DOHH2 (cell line): ENCODE results near the gene RAB3GAP1.

Experiments used
- H3F3A ChIP-seq: fragments of 200-600 bp; sonication (generic), shearing (Covaris generic); 2 replicates; pipeline ENCODE4 v1.6.0; 2016; ENCODE audit warnings: antibody characterized with exemption, mild to moderate bottlenecking; ENCODE audit not compliant: control insufficient read depth, insufficient read depth
- H3K27ac ChIP-seq: fragments of 200-600 bp; sonication (generic); 2 replicates; pipeline ENCODE4 v1.5.1; 2014; ENCODE audit warnings: low read depth, mild to moderate bottlenecking, low read length, moderate library complexity
- H3K27me3 ChIP-seq: fragments of 200-600 bp; sonication (generic); 2 replicates; pipeline ENCODE4 v1.6.1; 2014; ENCODE audit warnings: mild to moderate bottlenecking, low read length, mixed read lengths; ENCODE audit not compliant: control insufficient read depth
- H3K36me3 ChIP-seq: fragments of 200-600 bp; sonication (generic); 2 replicates; pipeline ENCODE4 v1.6.1; 2014; ENCODE audit warnings: mild to moderate bottlenecking, low read length, moderate library complexity, mixed read lengths; ENCODE audit not compliant: control insufficient read depth
- H3K4me1 ChIP-seq: fragments of 200-600 bp; sonication (generic); 2 replicates; pipeline ENCODE4 v1.6.1; 2014; ENCODE audit warnings: mild to moderate bottlenecking, low read length, mixed read lengths; ENCODE audit not compliant: control insufficient read depth
- H3K4me2 ChIP-seq: fragments of 200-600 bp; sonication (generic); 2 replicates; pipeline ENCODE4 v1.6.0; 2014; ENCODE audit warnings: mild to moderate bottlenecking, low read length, moderate library complexity
- H3K4me3 ChIP-seq: fragments of 200-600 bp; sonication (generic); 2 replicates; pipeline ENCODE4 v1.5.1; 2014; ENCODE audit warnings: mild to moderate bottlenecking, low read length, mixed read lengths
- H3K79me2 ChIP-seq: fragments of 200-600 bp; sonication (generic); 2 replicates; pipeline ENCODE4 v1.6.1; 2014; ENCODE audit warnings: mild to moderate bottlenecking, low read length, mixed read lengths; ENCODE audit not compliant: control insufficient read depth
- H3K9me2 ChIP-seq: fragments of 200-600 bp; sonication (generic); replicated peaks from 2 replicates; pipeline ENCODE4 v1.6.1; 2014; ENCODE audit warnings: mild to moderate bottlenecking, low read length, mixed read lengths; ENCODE audit not compliant: control insufficient read depth
- H3K9me3 ChIP-seq: fragments of 200-600 bp; sonication (generic); 2 replicates; pipeline ENCODE4 v1.6.1; 2014; ENCODE audit warnings: antibody characterized with exemption, low read length, mixed read lengths; ENCODE audit not compliant: control insufficient read depth, insufficient read depth
- H4K20me1 ChIP-seq: fragments of 200-600 bp; sonication (generic); 2 replicates; pipeline ENCODE4 v1.6.0; 2014; ENCODE audit warnings: low read depth, mild to moderate bottlenecking, antibody characterized with exemption, low read length, moderate library complexity; ENCODE audit not compliant: control insufficient read depth, insufficient read depth
- CTCF ChIP-seq: fragments of 200-600 bp; sonication (generic); IDR thresholded peaks from one replicate; pipeline ENCODE4 v1.5.1; 2014; ENCODE audit warnings: antibody characterized with exemption, mild to moderate bottlenecking, low read depth, low read length; ENCODE audit not compliant: poor library complexity, severe bottlenecking
- EZH2phosphoT487 ChIP-seq: fragments of 200-600 bp; sonication (generic); IDR thresholded peaks from 2 replicates; pipeline ENCODE4 v1.6.1; 2017; ENCODE audit warnings: borderline replicate concordance, mild to moderate bottlenecking, antibody characterized with exemption, low read length, moderate library complexity, mixed read lengths

Gene RAB3GAP1

GRCh38 chr2:135152361-135152760 lies 100.3 kb downstream of the RAB3GAP1 start:
- Histone ChIP-seq H3K79me2 (no peaks in the 10 kb centered on the region), H3K36me3 (peaks cover 75% of the 10 kb centered on the region), H3K4me3 (no peak overlapping the region)

GRCh38 chr2:135154962-135155361 lies 102.9 kb downstream of the RAB3GAP1 start:
- no peaks in the 10 kb centered on the region for H4K20me1 ChIP-seq
- no peaks in the 10 kb centered on the region for H3F3A ChIP-seq
- H3K4me1 ChIP-seq: peaks cover 10% of the 10 kb centered on the region
- no peak overlapping the region for H3K4me3 ChIP-seq
- H3K36me3 ChIP-seq: peaks cover 92% of the 10 kb centered on the region
- no peak overlapping the region for H3K4me2 ChIP-seq
- H3K9me2 ChIP-seq: no peaks in the 10 kb centered on the region
- no peak overlapping the region for H3K27ac ChIP-seq
- no peaks in the 10 kb centered on the region for H3K27me3 ChIP-seq
- no peaks in the 10 kb centered on the region for H3K79me2 ChIP-seq
- no peaks in the 10 kb centered on the region for H3K9me3 ChIP-seq
- TF ChIP-seq EZH2phosphoT487 (no peak), CTCF (no peak)

More at GRCh38 chr2:135152361-135152760, 100.3 kb downstream of the RAB3GAP1 start:
- Histone ChIP-seq H3K9me3 (no peaks in the 10 kb centered on the region), H3K4me1 (peaks cover 10% of the 10 kb centered on the region), H3F3A (no peaks in the 10 kb centered on the region), H3K4me2 (no peak overlapping the region), H4K20me1 (no peaks in the 10 kb centered on the region), H3K27me3 (no peaks in the 10 kb centered on the region), H3K27ac (no peak overlapping the region), H3K9me2 (no peaks in the 10 kb centered on the region)
- no peak for TF ChIP-seq CTCF
- no peak for TF ChIP-seq EZH2phosphoT487

- Histone ChIP-seq H3K79me2 (no peaks in the 10 kb centered on the region), H3K9me2 (no peaks in the 10 kb centered on the region), H3F3A (no peaks in the 10 kb centered on the region), H3K9me3 (no peaks in the 10 kb centered on the region), H3K27ac (no peak overlapping the region), H3K4me1 (peaks cover 10% of the 10 kb centered on the region), H3K27me3 (no peaks in the 10 kb centered on the region), H3K4me3 (no peak overlapping the region), H3K4me2 (no peak overlapping the region), H4K20me1 (no peaks in the 10 kb centered on the region), H3K36me3 (peaks cover 74% of the 10 kb centered on the region)
- TF ChIP-seq CTCF (no peak), EZH2phosphoT487 (no peak)
Measured at GRCh38 chr2:135157856-135158255, 105.8 kb downstream of the RAB3GAP1 start.

- H3K4me2 ChIP-seq: no peak overlapping the region
- no peaks in the 10 kb centered on the region for H3K9me3 ChIP-seq
- no peak overlapping the region for H3K4me3 ChIP-seq
- TF ChIP-seq EZH2phosphoT487 (no peak), CTCF (no peak)
- no peaks in the 10 kb centered on the region for H3F3A ChIP-seq
- no peaks in the 10 kb centered on the region for H3K79me2 ChIP-seq
- H4K20me1 ChIP-seq: no peaks in the 10 kb centered on the region
- H3K36me3 ChIP-seq: peaks cover 73% of the 10 kb centered on the region
- H3K4me1 ChIP-seq: peaks cover 9% of the 10 kb centered on the region
- no peak overlapping the region for H3K27ac ChIP-seq
- no peaks in the 10 kb centered on the region for H3K27me3 ChIP-seq
- H3K9me2 ChIP-seq: no peaks in the 10 kb centered on the region
Measured at GRCh38 chr2:135159191-135159590, 107.1 kb downstream of the RAB3GAP1 start.
